Breast epithelium (tissue), 3 donors: ENCODE measurements around the gene BPHL.

Experiments used
- POLR2A ChIP-seq: fragments of 450-650 bp; IDR thresholded peaks from one replicate; pipeline ENCODE4 v1.6.1; 2016; ENCODE audit warnings: antibody characterized with exemption, mild to moderate bottlenecking, moderate library complexity
- POLR2AphosphoS5 ChIP-seq, 3 donors: sonication (generic); formaldehyde crosslinking; IDR thresholded peaks; one replicate each; pipeline ENCODE4 v1.6.1; 2017; ENCODE audit warnings: antibody characterized with exemption in 3 of 3
- TF ChIP-seq, protein P1 (sequence below), 3 donors: fragments of 450-650 bp; IDR thresholded peaks; one replicate each; pipeline ENCODE4 v1.5.1; 2016 to 2017; ENCODE audit warnings: antibody characterized with exemption in 3 of 3, mild to moderate bottlenecking in 3 of 3, moderate library complexity in 3 of 3

DNA sequence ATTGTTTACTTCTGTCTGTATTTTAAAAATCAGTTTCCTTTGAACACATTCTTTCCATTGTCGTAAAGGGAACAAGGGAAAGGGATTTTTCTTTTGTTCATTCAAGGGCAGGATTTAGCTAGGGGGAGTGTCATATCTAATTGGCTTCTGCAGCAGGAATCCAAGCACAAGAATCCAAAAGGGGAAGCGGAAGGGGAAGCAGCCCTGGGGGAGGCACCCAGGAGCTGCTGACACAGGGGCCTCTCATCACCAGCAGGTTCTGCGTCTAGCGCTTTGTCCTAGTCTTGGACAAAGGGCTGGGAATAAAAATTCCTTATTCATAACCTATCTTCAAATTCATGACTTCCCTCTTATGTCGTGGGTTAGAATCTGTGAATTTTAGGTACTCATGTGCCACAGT is 36.6 kb upstream of the BPHL start:
- TF ChIP-seq, protein P1, sequence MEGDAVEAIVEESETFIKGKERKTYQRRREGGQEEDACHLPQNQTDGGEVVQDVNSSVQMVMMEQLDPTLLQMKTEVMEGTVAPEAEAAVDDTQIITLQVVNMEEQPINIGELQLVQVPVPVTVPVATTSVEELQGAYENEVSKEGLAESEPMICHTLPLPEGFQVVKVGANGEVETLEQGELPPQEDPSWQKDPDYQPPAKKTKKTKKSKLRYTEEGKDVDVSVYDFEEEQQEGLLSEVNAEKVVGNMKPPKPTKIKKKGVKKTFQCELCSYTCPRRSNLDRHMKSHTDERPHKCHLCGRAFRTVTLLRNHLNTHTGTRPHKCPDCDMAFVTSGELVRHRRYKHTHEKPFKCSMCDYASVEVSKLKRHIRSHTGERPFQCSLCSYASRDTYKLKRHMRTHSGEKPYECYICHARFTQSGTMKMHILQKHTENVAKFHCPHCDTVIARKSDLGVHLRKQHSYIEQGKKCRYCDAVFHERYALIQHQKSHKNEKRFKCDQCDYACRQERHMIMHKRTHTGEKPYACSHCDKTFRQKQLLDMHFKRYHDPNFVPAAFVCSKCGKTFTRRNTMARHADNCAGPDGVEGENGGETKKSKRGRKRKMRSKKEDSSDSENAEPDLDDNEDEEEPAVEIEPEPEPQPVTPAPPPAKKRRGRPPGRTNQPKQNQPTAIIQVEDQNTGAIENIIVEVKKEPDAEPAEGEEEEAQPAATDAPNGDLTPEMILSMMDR (IDR thresholded peaks at IDR 0.05): no peak
- TF ChIP-seq POLR2A (no peak), POLR2AphosphoS5 (IDR thresholded peaks at IDR 0.05) (no peak)
